GM12878 (cell line): ENCODE measurements around the gene TMEM168. TPM values are rescaled to one million over a fixed set of nuclear protein-coding genes. Genes with fewer than 3 reads are reported as not detected.

Experiments used
- ASH2L ChIP-seq: fragments of 300-600, 200-600 bp; sonication (generic); IDR thresholded peaks from 2 replicates; pipeline ENCODE4 v1.6.1; 2017; ENCODE audit warnings: low read depth, mild to moderate bottlenecking, borderline replicate concordance
- CTCF ChIP-seq, 3 experiments: IDR thresholded peaks in 2 of 3; conservative IDR thresholded peaks in 1 of 3; 2 replicates each; pipeline ENCODE4 v1.5.1; 2011; ENCODE audit warnings: low read depth in 3 of 3, low read length in 3 of 3, mild to moderate bottlenecking in 3 of 3, control low read depth in 2 of 3, moderate library complexity in 2 of 3, inconsistent platforms in 1 of 3, mixed read lengths in 1 of 3; ENCODE audit not compliant: control insufficient read depth in 2 of 3, insufficient read depth in 1 of 3; ENCODE audit errors: extremely low read depth in 1 of 3
- EED ChIP-seq: sonication (generic); IDR thresholded peaks from 2 replicates; pipeline ENCODE4 v1.6.1; 2016; ENCODE audit warnings: antibody characterized with exemption, low read depth
- HDGF ChIP-seq: fragments of 450-650 bp; IDR thresholded peaks from 2 replicates; pipeline ENCODE4 v1.6.1; 2016; ENCODE audit warnings: antibody characterized with exemption
- IRF3 ChIP-seq: fragments of 450-650 bp; IDR thresholded peaks from 2 replicates; pipeline ENCODE4 v1.6.1; 2014; ENCODE audit warnings: mild to moderate bottlenecking
- MYB ChIP-seq: fragments of 150-350 bp; IDR thresholded peaks from 2 replicates; pipeline ENCODE4 v1.6.1; 2014; ENCODE audit warnings: mild to moderate bottlenecking, low read depth, low read length, borderline replicate concordance
- NR2C2 ChIP-seq: IDR thresholded peaks from 2 replicates; pipeline ENCODE4 v1.6.1; 2011; ENCODE audit warnings: borderline replicate concordance, low read depth; ENCODE audit not compliant: control insufficient read depth, insufficient read length
- SMAD5 ChIP-seq: IDR thresholded peaks from 2 replicates; pipeline ENCODE4 v1.6.1; 2016; ENCODE audit warnings: antibody characterized with exemption, low read depth
- SMC3 ChIP-seq: IDR thresholded peaks from 2 replicates; pipeline ENCODE4 v1.6.1; 2011; ENCODE audit warnings: low read length, improper control_type of control experiment, borderline replicate concordance
- SP1 ChIP-seq: IDR thresholded peaks from one replicate; pipeline ENCODE4 v1.6.1; 2011; ENCODE audit warnings: low read depth, low read length
- YY1 ChIP-seq: IDR thresholded peaks from 2 replicates; pipeline ENCODE4 v1.6.1; 2011; ENCODE audit warnings: low read depth, mild to moderate bottlenecking, low read length
- ZBED1 ChIP-seq: IDR thresholded peaks from 2 replicates; pipeline ENCODE4 v1.6.1; 2016; ENCODE audit warnings: borderline replicate concordance
- ZNF622 ChIP-seq: fragments of 450-650 bp; IDR thresholded peaks from 2 replicates; pipeline ENCODE4 v1.6.1; 2017; ENCODE audit warnings: mild to moderate bottlenecking, inconsistent platforms
- polyA plus RNA-seq, 11 experiments: library from polyadenylated mRNA; depleted of rRNA in 4 of 11; unstranded in 6 of 11; stranded (reverse) in 5 of 11; fragments of >200 nt; fragmentation: Nextera tagmentation in 4 of 11; fragmentation: Illumina TruSeq in 1 of 11; extraction: Ambion mirVana in 4 of 11; extraction: Trizol in 1 of 11; gene quantifications; 1 replicate in 1 of 11; 2 replicates in 10 of 11; pipeline versions ENCODE4 v1.2.1 to v1.2.3, GENCODE V29; 2011 to 2016; ENCODE audit warnings: inconsistent platforms in 2 of 11, missing spikeins in 2 of 11, low read depth in 1 of 11
- total RNA-seq, 4 experiments: library from RNA; depleted of rRNA in 3 of 4; stranded (reverse); fragments of >200 nt in 3 of 4; fragmentation: Illumina TruSeq in 1 of 4; extraction: Trizol in 1 of 4; gene quantifications; 2 replicates each; pipeline versions ENCODE4 v1.2.1 to v1.2.3, GENCODE V29; 2013 to 2021
- TF ChIP-seq, protein P1 (sequence below): IDR thresholded peaks from 2 replicates; pipeline ENCODE4 v1.6.1; 2011; ENCODE audit warnings: borderline replicate concordance, low read depth, mild to moderate bottlenecking, moderate library complexity, low read length; ENCODE audit not compliant: insufficient read depth, poor library complexity, severe bottlenecking
- TF ChIP-seq, protein P2 (sequence below): IDR thresholded peaks from 2 replicates; pipeline ENCODE4 v1.6.1; 2012; ENCODE audit warnings: improper control_type of control experiment, low read depth, low read length; ENCODE audit not compliant: insufficient replicate concordance
- TF ChIP-seq, protein P3 (sequence below): fragments of 150-350 bp; IDR thresholded peaks from 2 replicates; pipeline ENCODE4 v1.6.1; 2016; ENCODE audit warnings: low read depth, low read length

Gene TMEM168
- total and polyA plus RNA-seq, 10 of the 15 experiments (the other 5 are each of a cell fraction or from before 2014, with no cell fraction given) = 9.1 to 44.2 (median 19.8) TPM

DNA sequence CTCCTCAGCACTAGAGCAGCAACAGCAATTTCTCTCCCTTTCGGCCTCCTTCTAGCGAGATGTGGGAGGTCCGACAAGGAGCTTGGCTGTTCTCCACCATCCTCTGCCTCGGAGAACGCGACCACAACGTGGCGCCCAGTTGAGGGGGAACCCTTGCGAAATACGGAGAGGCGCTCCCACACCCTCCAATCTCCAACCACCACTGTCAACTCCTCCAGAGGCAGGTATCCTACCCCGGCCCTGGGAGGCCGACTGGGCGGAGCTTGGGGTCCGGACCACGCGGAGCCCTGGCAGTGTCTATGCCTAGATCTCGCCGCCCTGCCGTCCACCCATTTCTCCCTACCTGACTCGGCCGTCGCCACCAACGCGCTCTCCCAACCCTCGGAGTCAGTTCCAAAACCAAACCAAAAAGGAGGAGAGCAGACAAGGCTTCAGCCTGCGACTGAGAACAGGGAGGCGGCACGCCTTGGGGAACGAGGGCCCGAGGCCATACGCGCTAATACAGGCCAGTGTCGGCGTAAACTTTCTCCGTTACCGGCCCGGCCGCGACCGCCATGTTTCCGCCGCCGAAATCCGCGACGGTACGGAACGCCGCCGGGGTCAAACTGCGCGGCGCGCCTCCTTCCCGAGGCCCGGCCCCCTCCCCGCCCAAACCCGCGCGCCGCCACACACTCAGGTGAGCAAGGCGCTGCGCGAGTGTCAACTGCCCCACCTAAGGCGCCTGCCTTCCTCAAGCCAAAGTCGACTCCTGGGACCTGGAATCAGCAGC lies at the start of gene TMEM168 (continued):
- TF ChIP-seq, protein P1, sequence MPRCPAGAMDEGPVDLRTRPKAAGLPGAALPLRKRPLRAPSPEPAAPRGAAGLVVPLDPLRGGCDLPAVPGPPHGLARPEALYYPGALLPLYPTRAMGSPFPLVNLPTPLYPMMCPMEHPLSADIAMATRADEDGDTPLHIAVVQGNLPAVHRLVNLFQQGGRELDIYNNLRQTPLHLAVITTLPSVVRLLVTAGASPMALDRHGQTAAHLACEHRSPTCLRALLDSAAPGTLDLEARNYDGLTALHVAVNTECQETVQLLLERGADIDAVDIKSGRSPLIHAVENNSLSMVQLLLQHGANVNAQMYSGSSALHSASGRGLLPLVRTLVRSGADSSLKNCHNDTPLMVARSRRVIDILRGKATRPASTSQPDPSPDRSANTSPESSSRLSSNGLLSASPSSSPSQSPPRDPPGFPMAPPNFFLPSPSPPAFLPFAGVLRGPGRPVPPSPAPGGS = no peak
- TF ChIP-seq HDGF (no peak), SP1 (no peak), NR2C2 (no peak), SMC3 (no peak), CTCF (IDR thresholded peaks at IDR 0.05 in 2 of 3, conservative IDR thresholded peaks at IDR 0.05 in 1 of 3; ENCODE audit: control insufficient read depth in 2 of 3, extremely low read depth in 1 of 3, insufficient read depth in 1 of 3, low read depth in 3 of 3, low read length in 3 of 3) (0 out of 6 replicates have a peak, but pooled peaks of 1 of the 3 experiments have one; percentile 4), IRF3 (no peak), ASH2L (0 out of 2 replicates have a peak, but pooled peaks have one; percentile 67), YY1 (peak; percentile 97), ZBED1 (no peak), MYB (no peak), ZNF622 (no peak), SMAD5 (peak; percentile 54; the same call in 1 of the 2 replicates), EED (peak; percentile 9; the same call in 1 of the 2 replicates)
- TF ChIP-seq, protein P2, sequence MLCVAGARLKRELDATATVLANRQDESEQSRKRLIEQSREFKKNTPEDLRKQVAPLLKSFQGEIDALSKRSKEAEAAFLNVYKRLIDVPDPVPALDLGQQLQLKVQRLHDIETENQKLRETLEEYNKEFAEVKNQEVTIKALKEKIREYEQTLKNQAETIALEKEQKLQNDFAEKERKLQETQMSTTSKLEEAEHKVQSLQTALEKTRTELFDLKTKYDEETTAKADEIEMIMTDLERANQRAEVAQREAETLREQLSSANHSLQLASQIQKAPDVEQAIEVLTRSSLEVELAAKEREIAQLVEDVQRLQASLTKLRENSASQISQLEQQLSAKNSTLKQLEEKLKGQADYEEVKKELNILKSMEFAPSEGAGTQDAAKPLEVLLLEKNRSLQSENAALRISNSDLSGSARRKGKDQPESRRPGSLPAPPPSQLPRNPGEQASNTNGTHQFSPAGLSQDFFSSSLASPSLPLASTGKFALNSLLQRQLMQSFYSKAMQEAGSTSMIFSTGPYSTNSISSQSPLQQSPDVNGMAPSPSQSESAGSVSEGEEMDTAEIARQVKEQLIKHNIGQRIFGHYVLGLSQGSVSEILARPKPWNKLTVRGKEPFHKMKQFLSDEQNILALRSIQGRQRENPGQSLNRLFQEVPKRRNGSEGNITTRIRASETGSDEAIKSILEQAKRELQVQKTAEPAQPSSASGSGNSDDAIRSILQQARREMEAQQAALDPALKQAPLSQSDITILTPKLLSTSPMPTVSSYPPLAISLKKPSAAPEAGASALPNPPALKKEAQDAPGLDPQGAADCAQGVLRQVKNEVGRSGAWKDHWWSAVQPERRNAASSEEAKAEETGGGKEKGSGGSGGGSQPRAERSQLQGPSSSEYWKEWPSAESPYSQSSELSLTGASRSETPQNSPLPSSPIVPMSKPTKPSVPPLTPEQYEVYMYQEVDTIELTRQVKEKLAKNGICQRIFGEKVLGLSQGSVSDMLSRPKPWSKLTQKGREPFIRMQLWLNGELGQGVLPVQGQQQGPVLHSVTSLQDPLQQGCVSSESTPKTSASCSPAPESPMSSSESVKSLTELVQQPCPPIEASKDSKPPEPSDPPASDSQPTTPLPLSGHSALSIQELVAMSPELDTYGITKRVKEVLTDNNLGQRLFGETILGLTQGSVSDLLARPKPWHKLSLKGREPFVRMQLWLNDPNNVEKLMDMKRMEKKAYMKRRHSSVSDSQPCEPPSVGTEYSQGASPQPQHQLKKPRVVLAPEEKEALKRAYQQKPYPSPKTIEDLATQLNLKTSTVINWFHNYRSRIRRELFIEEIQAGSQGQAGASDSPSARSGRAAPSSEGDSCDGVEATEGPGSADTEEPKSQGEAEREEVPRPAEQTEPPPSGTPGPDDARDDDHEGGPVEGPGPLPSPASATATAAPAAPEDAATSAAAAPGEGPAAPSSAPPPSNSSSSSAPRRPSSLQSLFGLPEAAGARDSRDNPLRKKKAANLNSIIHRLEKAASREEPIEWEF = no peak
- TF ChIP-seq, protein P3, sequence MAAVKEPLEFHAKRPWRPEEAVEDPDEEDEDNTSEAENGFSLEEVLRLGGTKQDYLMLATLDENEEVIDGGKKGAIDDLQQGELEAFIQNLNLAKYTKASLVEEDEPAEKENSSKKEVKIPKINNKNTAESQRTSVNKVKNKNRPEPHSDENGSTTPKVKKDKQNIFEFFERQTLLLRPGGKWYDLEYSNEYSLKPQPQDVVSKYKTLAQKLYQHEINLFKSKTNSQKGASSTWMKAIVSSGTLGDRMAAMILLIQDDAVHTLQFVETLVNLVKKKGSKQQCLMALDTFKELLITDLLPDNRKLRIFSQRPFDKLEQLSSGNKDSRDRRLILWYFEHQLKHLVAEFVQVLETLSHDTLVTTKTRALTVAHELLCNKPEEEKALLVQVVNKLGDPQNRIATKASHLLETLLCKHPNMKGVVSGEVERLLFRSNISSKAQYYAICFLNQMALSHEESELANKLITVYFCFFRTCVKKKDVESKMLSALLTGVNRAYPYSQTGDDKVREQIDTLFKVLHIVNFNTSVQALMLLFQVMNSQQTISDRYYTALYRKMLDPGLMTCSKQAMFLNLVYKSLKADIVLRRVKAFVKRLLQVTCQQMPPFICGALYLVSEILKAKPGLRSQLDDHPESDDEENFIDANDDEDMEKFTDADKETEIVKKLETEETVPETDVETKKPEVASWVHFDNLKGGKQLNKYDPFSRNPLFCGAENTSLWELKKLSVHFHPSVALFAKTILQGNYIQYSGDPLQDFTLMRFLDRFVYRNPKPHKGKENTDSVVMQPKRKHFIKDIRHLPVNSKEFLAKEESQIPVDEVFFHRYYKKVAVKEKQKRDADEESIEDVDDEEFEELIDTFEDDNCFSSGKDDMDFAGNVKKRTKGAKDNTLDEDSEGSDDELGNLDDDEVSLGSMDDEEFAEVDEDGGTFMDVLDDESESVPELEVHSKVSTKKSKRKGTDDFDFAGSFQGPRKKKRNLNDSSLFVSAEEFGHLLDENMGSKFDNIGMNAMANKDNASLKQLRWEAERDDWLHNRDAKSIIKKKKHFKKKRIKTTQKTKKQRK = no peak
